DOHH2 (cell line): ENCODE results near the gene GALNT3.

ENCODE experiments used
- H3F3A ChIP-seq: fragments of 200-600 bp; sonication (generic), shearing (Covaris generic); 2 replicates; pipeline ENCODE4 v1.6.0; 2016; ENCODE audit warnings: antibody characterized with exemption, mild to moderate bottlenecking; ENCODE audit not compliant: control insufficient read depth, insufficient read depth
- H3K27ac ChIP-seq: fragments of 200-600 bp; sonication (generic); 2 replicates; pipeline ENCODE4 v1.5.1; 2014; ENCODE audit warnings: low read depth, mild to moderate bottlenecking, low read length, moderate library complexity
- H3K27me3 ChIP-seq: fragments of 200-600 bp; sonication (generic); 2 replicates; pipeline ENCODE4 v1.6.1; 2014; ENCODE audit warnings: mild to moderate bottlenecking, low read length, mixed read lengths; ENCODE audit not compliant: control insufficient read depth
- H3K36me3 ChIP-seq: fragments of 200-600 bp; sonication (generic); 2 replicates; pipeline ENCODE4 v1.6.1; 2014; ENCODE audit warnings: mild to moderate bottlenecking, low read length, moderate library complexity, mixed read lengths; ENCODE audit not compliant: control insufficient read depth
- H3K4me1 ChIP-seq: fragments of 200-600 bp; sonication (generic); 2 replicates; pipeline ENCODE4 v1.6.1; 2014; ENCODE audit warnings: mild to moderate bottlenecking, low read length, mixed read lengths; ENCODE audit not compliant: control insufficient read depth
- H3K4me2 ChIP-seq: fragments of 200-600 bp; sonication (generic); 2 replicates; pipeline ENCODE4 v1.6.0; 2014; ENCODE audit warnings: mild to moderate bottlenecking, low read length, moderate library complexity
- H3K4me3 ChIP-seq: fragments of 200-600 bp; sonication (generic); 2 replicates; pipeline ENCODE4 v1.5.1; 2014; ENCODE audit warnings: mild to moderate bottlenecking, low read length, mixed read lengths
- H3K79me2 ChIP-seq: fragments of 200-600 bp; sonication (generic); 2 replicates; pipeline ENCODE4 v1.6.1; 2014; ENCODE audit warnings: mild to moderate bottlenecking, low read length, mixed read lengths; ENCODE audit not compliant: control insufficient read depth
- H3K9me2 ChIP-seq: fragments of 200-600 bp; sonication (generic); replicated peaks from 2 replicates; pipeline ENCODE4 v1.6.1; 2014; ENCODE audit warnings: mild to moderate bottlenecking, low read length, mixed read lengths; ENCODE audit not compliant: control insufficient read depth
- H3K9me3 ChIP-seq: fragments of 200-600 bp; sonication (generic); 2 replicates; pipeline ENCODE4 v1.6.1; 2014; ENCODE audit warnings: antibody characterized with exemption, low read length, mixed read lengths; ENCODE audit not compliant: control insufficient read depth, insufficient read depth
- H4K20me1 ChIP-seq: fragments of 200-600 bp; sonication (generic); 2 replicates; pipeline ENCODE4 v1.6.0; 2014; ENCODE audit warnings: low read depth, mild to moderate bottlenecking, antibody characterized with exemption, low read length, moderate library complexity; ENCODE audit not compliant: control insufficient read depth, insufficient read depth
- CTCF ChIP-seq: fragments of 200-600 bp; sonication (generic); IDR thresholded peaks from one replicate; pipeline ENCODE4 v1.5.1; 2014; ENCODE audit warnings: antibody characterized with exemption, mild to moderate bottlenecking, low read depth, low read length; ENCODE audit not compliant: poor library complexity, severe bottlenecking
- EZH2phosphoT487 ChIP-seq: fragments of 200-600 bp; sonication (generic); IDR thresholded peaks from 2 replicates; pipeline ENCODE4 v1.6.1; 2017; ENCODE audit warnings: borderline replicate concordance, mild to moderate bottlenecking, antibody characterized with exemption, low read length, moderate library complexity, mixed read lengths

The GALNT3 gene

GRCh38 chr2:165773684-165774083 lies 20.4 kb downstream of the GALNT3 start:
- no peaks in the 10 kb centered on the region for H3K27me3 ChIP-seq
- H3K9me2 ChIP-seq = no peaks in the 10 kb centered on the region
- peaks cover 8% of the 10 kb centered on the region for H3K4me1 ChIP-seq
- H3K4me2 ChIP-seq = no peak overlapping the region
- no peaks in the 10 kb centered on the region for H3K79me2 ChIP-seq
- no peaks in the 10 kb centered on the region for H4K20me1 ChIP-seq
- H3F3A ChIP-seq = no peaks in the 10 kb centered on the region
- H3K36me3 ChIP-seq = no peaks in the 10 kb centered on the region
- H3K4me3 ChIP-seq = no peak overlapping the region
- no peak for TF ChIP-seq CTCF
- no peak for TF ChIP-seq EZH2phosphoT487
- no peak overlapping the region for H3K27ac ChIP-seq
- H3K9me3 ChIP-seq = no peaks in the 10 kb centered on the region

GRCh38 chr2:165772183-165772582 lies 21.9 kb downstream of the GALNT3 start:
- Histone ChIP-seq H3K9me2 (no peaks in the 10 kb centered on the region), H3F3A (no peaks in the 10 kb centered on the region), H3K9me3 (no peaks in the 10 kb centered on the region), H3K4me3 (no peak overlapping the region), H3K4me1 (peaks cover under 1% of the 10 kb centered on the region), H3K4me2 (no peak overlapping the region), H3K27ac (no peak overlapping the region), H3K27me3 (no peaks in the 10 kb centered on the region), H3K79me2 (no peaks in the 10 kb centered on the region), H4K20me1 (no peaks in the 10 kb centered on the region), H3K36me3 (no peaks in the 10 kb centered on the region)
- TF ChIP-seq CTCF (no peak), EZH2phosphoT487 (no peak)

- H4K20me1 ChIP-seq = no peaks in the 10 kb centered on the region
Measured at GRCh38 chr2:165766326-165766927, 27.6 kb downstream of the GALNT3 start.

More at GRCh38 chr2:165766326-165766927, 27.6 kb downstream of the GALNT3 start:
- Histone ChIP-seq H3K4me2 (no peak overlapping the region), H3K9me2 (no peaks in the 10 kb centered on the region), H3K79me2 (no peaks in the 10 kb centered on the region), H3F3A (no peaks in the 10 kb centered on the region), H3K4me3 (no peak overlapping the region), H3K36me3 (no peaks in the 10 kb centered on the region), H3K9me3 (no peaks in the 10 kb centered on the region), H3K27me3 (no peaks in the 10 kb centered on the region), H3K27ac (no peak overlapping the region), H3K4me1 (peaks cover 4% of the 10 kb centered on the region; the same call in 1 of the 2 replicates)
- TF ChIP-seq CTCF (no peak), EZH2phosphoT487 (no peak)
